Nephron (organoid): ENCODE data around the gene EEF2K.

ENCODE experiments used
- H3K27ac Mint-ChIP-seq, 3 experiments: 2 replicates each; pipeline ENCODE4 v1.8.0; 2020; ENCODE audit warnings: mixed read lengths in 3 of 3, mild to moderate bottlenecking in 2 of 3, moderate library complexity in 1 of 3
- H3K27me3 Mint-ChIP-seq: 2 replicates; pipeline ENCODE4 v1.8.0; 2021; ENCODE audit warnings: low read depth, mild to moderate bottlenecking, moderate library complexity, mixed read lengths
- H3K36me3 Mint-ChIP-seq: 2 replicates; pipeline ENCODE4 v1.8.0; 2020; ENCODE audit warnings: low read depth, mixed read lengths
- H3K4me1 Mint-ChIP-seq: 2 replicates; pipeline ENCODE4 v1.8.0; 2020; ENCODE audit warnings: mixed read lengths
- H3K4me3 Mint-ChIP-seq, 3 experiments: 2 replicates each; pipeline ENCODE4 v1.8.0; 2020; ENCODE audit warnings: mild to moderate bottlenecking in 3 of 3, mixed read lengths in 3 of 3, moderate library complexity in 2 of 3
- H3K9me3 Mint-ChIP-seq: 2 replicates; pipeline ENCODE4 v1.8.0; 2020; ENCODE audit warnings: mixed read lengths
- CTCF ChIP-seq, 3 experiments: fragments of 200-600 bp; sonication (generic); IDR thresholded peaks; one replicate each; pipeline ENCODE4 v1.5.0; 2021; ENCODE audit warnings: antibody characterized with exemption in 3 of 3; ENCODE audit not compliant: unreplicated experiment in 3 of 3

EEF2K gene

GRCh38 chr16:22265351-22265750 is 59.3 kb downstream of the EEF2K start:
- Mint-ChIP-seq H3K27ac (no peak overlapping the region), H3K36me3 (peaks cover 24% of the 10 kb centered on the region), H3K9me3 (no peaks in the 10 kb centered on the region), H3K4me1 (no peaks in the 10 kb centered on the region), H3K27me3 (no peaks in the 10 kb centered on the region), H3K4me3 (no peak overlapping the region)
- TF ChIP-seq CTCF (IDR thresholded peaks at IDR 0.05; ENCODE audit: unreplicated experiment in 3 of 3) = no peak

GRCh38 chr16:22266546-22266945 is 60.5 kb downstream of the EEF2K start:
- Mint-ChIP-seq H3K36me3 (peaks cover 20% of the 10 kb centered on the region), H3K9me3 (no peaks in the 10 kb centered on the region), H3K27me3 (no peaks in the 10 kb centered on the region), H3K27ac (no peak overlapping the region), H3K4me1 (no peaks in the 10 kb centered on the region), H3K4me3 (no peak overlapping the region)
- TF ChIP-seq CTCF (IDR thresholded peaks at IDR 0.05; ENCODE audit: unreplicated experiment in 3 of 3) = no peak

GRCh38 chr16:22267764-22268163 is 61.7 kb downstream of the EEF2K start:
- no peak overlapping the region for H3K27ac Mint-ChIP-seq
- peaks cover 26% of the 10 kb centered on the region for H3K36me3 Mint-ChIP-seq
- no peak overlapping the region for H3K4me3 Mint-ChIP-seq
- no peaks in the 10 kb centered on the region for H3K9me3 Mint-ChIP-seq
- H3K4me1 Mint-ChIP-seq = no peaks in the 10 kb centered on the region
- no peak for TF ChIP-seq CTCF (IDR thresholded peaks at IDR 0.05; ENCODE audit: unreplicated experiment in 3 of 3)
- no peaks in the 10 kb centered on the region for H3K27me3 Mint-ChIP-seq

- no peak for TF ChIP-seq CTCF (IDR thresholded peaks at IDR 0.05; ENCODE audit: unreplicated experiment in 3 of 3)
- Mint-ChIP-seq H3K4me3 (no peak overlapping the region), H3K9me3 (no peaks in the 10 kb centered on the region), H3K36me3 (peaks cover 22% of the 10 kb centered on the region), H3K27me3 (no peaks in the 10 kb centered on the region), H3K4me1 (no peaks in the 10 kb centered on the region), H3K27ac (no peak overlapping the region)
Observed at GRCh38 chr16:22270525-22270924, 64.4 kb downstream of the EEF2K start.

GRCh38 chr16:22272870-22273650 is 67.0 kb downstream of the EEF2K start:
- Mint-ChIP-seq H3K27ac (no peak overlapping the region), H3K4me3 (no peak overlapping the region), H3K4me1 (no peaks in the 10 kb centered on the region), H3K36me3 (peaks cover 29% of the 10 kb centered on the region), H3K9me3 (no peaks in the 10 kb centered on the region), H3K27me3 (no peaks in the 10 kb centered on the region)
- TF ChIP-seq CTCF (IDR thresholded peaks at IDR 0.05; ENCODE audit: unreplicated experiment in 3 of 3) = no peak

- no peak for TF ChIP-seq CTCF (IDR thresholded peaks at IDR 0.05; ENCODE audit: unreplicated experiment in 3 of 3)
- Mint-ChIP-seq H3K4me1 (no peaks in the 10 kb centered on the region), H3K27ac (no peak overlapping the region), H3K36me3 (peaks cover 29% of the 10 kb centered on the region), H3K27me3 (no peaks in the 10 kb centered on the region), H3K9me3 (no peaks in the 10 kb centered on the region), H3K4me3 (no peak overlapping the region)
Observed at GRCh38 chr16:22274916-22275315, 68.8 kb downstream of the EEF2K start.
